Activated CD4-positive, alpha-beta T cell treated with anti-CD3 and anti-CD28 coated beads, Interleukin-2, amount 50 U/mL, for 1 hour (primary cell): ENCODE measurements around the gene S100A6.

Source experiments
- DNase-seq: peaks from one replicate; pipeline ENCODE4 v3.0.0-alpha.2; 2020

The S100A6 gene

GRCh38 chr1:153493343-153493960, 42.3 kb downstream of the S100A6 start:
- no peak for DNase-seq

DNA sequence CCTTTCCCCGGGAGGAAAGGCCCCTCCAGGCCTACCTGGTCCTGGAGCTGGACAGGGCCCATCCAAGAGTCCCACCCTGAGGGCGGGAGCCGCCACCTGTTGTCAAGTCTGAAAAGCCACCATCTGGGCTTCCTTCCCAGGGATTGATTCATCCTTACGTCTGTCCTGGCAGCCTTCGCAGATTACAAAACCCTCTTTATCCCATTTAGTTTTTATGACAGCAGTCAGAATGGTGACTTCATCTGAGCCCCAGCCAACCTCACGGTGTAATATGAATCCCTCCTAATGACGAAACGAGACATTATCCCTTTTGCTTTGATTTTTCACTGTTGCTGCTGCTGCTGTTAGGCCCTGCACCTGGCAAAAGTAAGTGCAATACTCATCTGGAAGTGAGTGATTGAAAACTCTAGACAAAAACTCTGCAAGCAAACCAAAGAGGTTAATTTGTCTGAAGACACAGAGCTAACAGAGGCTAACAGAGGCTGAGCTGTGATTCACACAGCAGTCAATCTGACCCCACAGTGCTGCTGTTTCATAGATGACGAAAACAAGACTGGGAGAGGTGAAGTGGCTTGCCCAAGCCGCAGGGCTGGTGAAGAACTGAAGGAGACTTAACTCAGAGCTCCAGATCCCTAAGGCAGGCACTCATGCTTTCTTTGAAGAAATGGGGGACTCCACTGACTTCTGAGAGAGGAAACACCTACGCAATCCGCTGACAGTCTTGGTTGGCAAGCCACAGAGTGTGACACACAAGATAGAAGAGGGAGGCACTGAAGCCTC, 45.3 kb downstream of the S100A6 start:
- DNase-seq, result no peak

- DNase-seq, result no peak
Observed at GRCh38 chr1:153488731-153489130, 47.1 kb downstream of the S100A6 start.

- DNase-seq, result no peak
Observed at GRCh38 chr1:153487707-153488106, 48.1 kb downstream of the S100A6 start.

GRCh38 chr1:153485863-153486262, 49.9 kb downstream of the S100A6 start:
- DNase-seq, result no peak
